Nephron progenitor cell (in vitro differentiated cells): ENCODE data around the gene ZNF521.
A peak's percentile ranks its signal among the peaks of the same experiment; 100 is the strongest.

ENCODE experiments used
- DNase-seq: peaks from one replicate; pipeline ENCODE4 v3.0.0; 2021
- H3K27ac Mint-ChIP-seq: 2 replicates; pipeline ENCODE4 v1.8.0; 2021; ENCODE audit warnings: mild to moderate bottlenecking, moderate library complexity, mixed read lengths
- H3K27me3 Mint-ChIP-seq: 2 replicates; pipeline ENCODE4 v1.8.0; 2021; ENCODE audit warnings: mild to moderate bottlenecking, low read depth, mixed read lengths; ENCODE audit not compliant: poor library complexity
- H3K36me3 Mint-ChIP-seq: 2 replicates; pipeline ENCODE4 v1.8.0; 2021; ENCODE audit warnings: low read depth, mixed read lengths
- H3K4me1 Mint-ChIP-seq: 2 replicates; pipeline ENCODE4 v1.8.0; 2021; ENCODE audit warnings: mixed read lengths
- H3K4me3 Mint-ChIP-seq: 2 replicates; pipeline ENCODE4 v1.8.0; 2021; ENCODE audit warnings: mild to moderate bottlenecking, moderate library complexity, mixed read lengths
- H3K9me3 Mint-ChIP-seq: 2 replicates; pipeline ENCODE4 v1.8.0; 2021; ENCODE audit warnings: mild to moderate bottlenecking, moderate library complexity, mixed read lengths
- CTCF ChIP-seq: fragments of 200-600 bp; sonication (generic); IDR thresholded peaks from 2 replicates; pipeline ENCODE4 v1.5.0; 2021; ENCODE audit warnings: antibody characterized with exemption

The ZNF521 gene

GRCh38 chr18:25189391-25190185, 162.4 kb downstream of the ZNF521 start:
- Mint-ChIP-seq H3K27me3 (no peaks in the 10 kb centered on the region), H3K36me3 (peaks cover 45% of the 10 kb centered on the region), H3K27ac (peak overlapping the region; percentile 91), H3K4me3 (no peak overlapping the region), H3K9me3 (no peaks in the 10 kb centered on the region), H3K4me1 (peaks cover 52% of the 10 kb centered on the region)
- DNase-seq = no peak
- TF ChIP-seq CTCF = no peak

DNA sequence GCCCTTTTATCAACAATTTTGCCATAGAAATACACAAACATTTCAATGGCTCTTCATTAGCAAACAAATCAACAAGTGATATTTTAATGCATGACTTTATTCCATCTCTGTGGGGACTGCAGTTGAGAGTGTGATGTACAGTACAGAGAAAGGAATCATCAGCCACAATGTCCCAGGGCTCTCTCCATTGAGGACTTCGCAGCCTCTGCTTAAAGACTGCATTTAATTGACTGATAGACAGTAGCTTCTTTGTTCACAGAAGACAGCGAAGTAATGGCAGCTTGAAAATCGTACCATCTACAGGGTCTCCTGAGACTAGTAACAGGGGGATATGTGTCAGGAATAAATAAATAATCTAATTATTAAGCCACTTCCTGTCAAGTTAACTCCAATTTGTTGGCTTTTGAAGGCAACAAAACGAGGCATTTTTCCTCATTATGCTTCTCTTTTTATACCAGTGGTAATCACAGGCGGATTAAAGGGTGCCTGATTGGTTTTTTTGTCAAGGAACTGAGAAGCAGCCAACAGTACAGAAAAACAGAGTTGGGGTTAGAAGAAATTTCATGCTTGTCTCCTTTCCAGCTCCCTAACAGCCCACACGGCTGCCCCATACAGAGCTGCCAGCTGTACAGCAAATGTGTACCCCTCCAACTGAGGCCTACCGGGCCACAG, 164.3 kb downstream of the ZNF521 start:
- Mint-ChIP-seq H3K4me3 (no peak overlapping the region), H3K27ac (peak overlapping the region; percentile 91), H3K9me3 (no peaks in the 10 kb centered on the region), H3K36me3 (peaks cover 27% of the 10 kb centered on the region), H3K27me3 (no peaks in the 10 kb centered on the region), H3K4me1 (peaks cover 58% of the 10 kb centered on the region)
- DNase-seq = no peak
- TF ChIP-seq CTCF = no peak

- peaks cover 23% of the 10 kb centered on the region for H3K36me3 Mint-ChIP-seq
Observed at GRCh38 chr18:25186871-25187270, 165.1 kb downstream of the ZNF521 start.

DNA sequence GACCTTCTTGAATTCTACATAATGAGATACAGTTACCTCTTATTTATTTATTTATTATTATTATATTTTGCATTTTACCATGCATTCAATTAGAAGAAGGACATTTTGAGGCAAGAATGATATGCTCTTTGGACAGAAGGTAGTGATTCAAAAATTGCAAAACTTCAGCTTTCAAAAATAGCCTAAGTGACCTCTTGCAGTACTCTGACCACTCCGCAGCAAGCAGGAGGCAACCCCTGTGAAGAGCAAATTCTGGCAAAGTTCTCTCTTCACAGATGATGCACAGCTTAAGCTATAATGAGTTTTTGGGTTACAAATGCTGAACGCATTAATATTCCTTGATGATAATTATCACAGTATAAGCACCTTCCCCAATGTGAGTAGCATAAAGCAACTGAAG, 170.0 kb downstream of the ZNF521 start:
- no peaks in the 10 kb centered on the region for H3K9me3 Mint-ChIP-seq
- H3K27ac Mint-ChIP-seq = no peak overlapping the region
- H3K4me3 Mint-ChIP-seq = no peak overlapping the region
- no peak for DNase-seq
- no peaks in the 10 kb centered on the region for H3K27me3 Mint-ChIP-seq
- peaks cover 72% of the 10 kb centered on the region for H3K4me1 Mint-ChIP-seq
- no peak for TF ChIP-seq CTCF
- H3K36me3 Mint-ChIP-seq = no peaks in the 10 kb centered on the region

More at GRCh38 chr18:25186871-25187270, 165.1 kb downstream of the ZNF521 start:
- no peak for DNase-seq
- peaks cover 61% of the 10 kb centered on the region for H3K4me1 Mint-ChIP-seq
- H3K9me3 Mint-ChIP-seq = no peaks in the 10 kb centered on the region
- TF ChIP-seq CTCF = no peak
- H3K27me3 Mint-ChIP-seq = no peaks in the 10 kb centered on the region
- H3K27ac Mint-ChIP-seq = no peak overlapping the region
- H3K4me3 Mint-ChIP-seq = no peak overlapping the region

- no peaks in the 10 kb centered on the region for H3K9me3 Mint-ChIP-seq
- peak overlapping the region; percentile 94 for H3K27ac Mint-ChIP-seq
Observed at GRCh38 chr18:25181581-25181980, 170.4 kb downstream of the ZNF521 start.

More at GRCh38 chr18:25181581-25181980, 170.4 kb downstream of the ZNF521 start:
- Mint-ChIP-seq H3K4me3 (no peak overlapping the region), H3K4me1 (peaks cover 76% of the 10 kb centered on the region), H3K36me3 (no peaks in the 10 kb centered on the region), H3K27me3 (no peaks in the 10 kb centered on the region)
- no peak for DNase-seq
- TF ChIP-seq CTCF = no peak
